Neural progenitor cell (in vitro differentiated cells): Measurements from ENCODE around the gene CDK16. TPM values are rescaled to one million over a fixed set of nuclear protein-coding genes. Genes with fewer than 3 reads are reported as not detected.

Source experiments
- DNase-seq: peaks from one replicate; pipeline ENCODE4 v3.0.0-alpha.2; 2016; ENCODE audit warnings: low spot score
- H2AFZ ChIP-seq: fragments of 200-600 bp; sonication (generic); replicated peaks from 2 replicates; pipeline ENCODE4 v1.6.1; 2016; ENCODE audit warnings: antibody characterized with exemption
- H3F3A ChIP-seq: fragments of 200-600 bp; sonication (generic); 2 replicates; pipeline ENCODE4 v1.6.1; 2016; ENCODE audit warnings: antibody characterized with exemption, low read depth
- H3K27ac ChIP-seq: fragments of 200-600 bp; sonication (generic); 2 replicates; pipeline ENCODE4 v1.5.1; 2016; ENCODE audit warnings: mild to moderate bottlenecking
- H3K27me3 ChIP-seq: fragments of 200-600 bp; sonication (generic); 2 replicates; pipeline ENCODE4 v1.6.1; 2016; ENCODE audit warnings: mild to moderate bottlenecking, moderate library complexity
- H3K36me3 ChIP-seq: fragments of 200-600 bp; sonication (generic); 2 replicates; pipeline ENCODE4 v1.5.1; 2016
- H3K4me1 ChIP-seq: fragments of 200-600 bp; sonication (generic); 2 replicates; pipeline ENCODE4 v1.6.1; 2016; ENCODE audit warnings: mixed run types
- H3K4me2 ChIP-seq: fragments of 200-600 bp; sonication (generic); 2 replicates; pipeline ENCODE4 v1.6.1; 2016
- H3K4me3 ChIP-seq: fragments of 200-600 bp; sonication (generic); 2 replicates; pipeline ENCODE4 v1.5.1; 2016
- H3K79me2 ChIP-seq: fragments of 200-600 bp; sonication (generic); 2 replicates; pipeline ENCODE4 v1.6.1; 2016; ENCODE audit warnings: low read depth
- H3K9ac ChIP-seq: fragments of 200-600 bp; sonication (generic); 2 replicates; pipeline ENCODE4 v1.6.1; 2016
- H3K9me3 ChIP-seq: fragments of 200-600 bp; sonication (generic); 2 replicates; pipeline ENCODE4 v1.5.1; 2016; ENCODE audit warnings: low read depth
- H4K20me1 ChIP-seq: fragments of 200-600 bp; sonication (generic); 2 replicates; pipeline ENCODE4 v1.6.1; 2016; ENCODE audit warnings: low read depth
- H3K27ac Mint-ChIP-seq: 3 replicates; pipeline ENCODE4 v1.8.0; 2021; ENCODE audit warnings: mixed read lengths
- H3K27me3 Mint-ChIP-seq: 2 replicates; pipeline ENCODE4 v1.8.0; 2022; ENCODE audit warnings: low read depth, mild to moderate bottlenecking, inconsistent platforms, moderate library complexity, mixed read lengths; ENCODE audit not compliant: insufficient read depth
- H3K36me3 Mint-ChIP-seq: 3 replicates; pipeline ENCODE4 v1.8.0; 2021; ENCODE audit warnings: mixed read lengths
- H3K4me1 Mint-ChIP-seq: 3 replicates; pipeline ENCODE4 v1.8.0; 2021; ENCODE audit warnings: mixed read lengths
- H3K4me3 Mint-ChIP-seq: 3 replicates; pipeline ENCODE4 v1.8.0; 2021; ENCODE audit warnings: mild to moderate bottlenecking, moderate library complexity, mixed read lengths
- H3K9me3 Mint-ChIP-seq: 3 replicates; pipeline ENCODE4 v1.8.0; 2020; ENCODE audit warnings: mixed read lengths
- EZH2 ChIP-seq: fragments of 200-600 bp; sonication (generic); IDR thresholded peaks from 2 replicates; pipeline ENCODE4 v1.6.1; 2017; ENCODE audit warnings: antibody characterized with exemption, mild to moderate bottlenecking, moderate library complexity
- EZH2phosphoT487 ChIP-seq: fragments of 200-600 bp; sonication (generic); IDR thresholded peaks from 2 replicates; pipeline ENCODE4 v1.6.1; 2017; ENCODE audit warnings: antibody characterized with exemption
- total RNA-seq: library from RNA; depleted of rRNA; stranded (reverse); fragments of >200 nt; gene quantifications from 2 replicates; pipeline ENCODE4 v1.2.3, GENCODE V29; 2015; ENCODE audit warnings: low replicate concordance
- TF ChIP-seq, protein P1 (sequence below): fragments of 200-600 bp; sonication (generic); IDR thresholded peaks from 2 replicates; pipeline ENCODE4 v1.5.1; 2017; ENCODE audit warnings: antibody characterized with exemption, mild to moderate bottlenecking

The CDK16 gene
- total RNA-seq, 1 donor from 2014 or later = 166 TPM

DNA sequence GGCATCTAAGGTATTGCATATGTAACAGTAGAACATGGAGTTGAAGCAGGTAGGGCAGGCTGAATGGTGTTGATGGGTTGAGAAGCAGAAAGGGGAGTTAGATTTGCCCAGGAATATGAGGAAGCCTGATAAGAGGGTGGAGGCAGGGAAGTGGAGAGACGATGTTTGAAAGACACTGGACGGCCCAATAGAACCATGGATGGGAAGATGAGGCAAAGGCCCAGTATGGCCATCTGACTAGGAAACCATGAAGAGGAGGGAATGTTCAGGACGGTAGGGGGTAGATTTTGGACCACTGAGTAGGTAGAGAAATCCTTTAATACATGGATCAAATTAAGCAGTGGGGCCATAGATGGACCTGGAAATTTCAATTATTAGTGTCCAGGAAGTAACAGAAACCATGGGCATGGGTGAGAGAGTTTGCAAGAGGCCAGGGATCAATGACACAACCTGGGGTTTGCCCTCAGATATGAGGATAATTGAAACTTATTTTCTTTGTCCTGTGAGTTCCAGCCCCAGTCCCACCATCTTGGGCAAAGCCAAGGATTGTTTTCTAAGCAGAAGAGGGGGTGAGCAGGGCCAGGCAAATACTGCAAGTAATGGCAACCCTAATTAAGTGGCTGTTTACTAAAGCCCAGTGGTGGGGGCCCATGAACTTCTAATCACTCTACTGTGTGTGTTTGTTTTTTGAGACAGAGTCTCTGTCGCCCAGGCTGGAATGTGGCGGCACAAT is 11.8 kb downstream of the CDK16 start:
- TF ChIP-seq, protein P1, sequence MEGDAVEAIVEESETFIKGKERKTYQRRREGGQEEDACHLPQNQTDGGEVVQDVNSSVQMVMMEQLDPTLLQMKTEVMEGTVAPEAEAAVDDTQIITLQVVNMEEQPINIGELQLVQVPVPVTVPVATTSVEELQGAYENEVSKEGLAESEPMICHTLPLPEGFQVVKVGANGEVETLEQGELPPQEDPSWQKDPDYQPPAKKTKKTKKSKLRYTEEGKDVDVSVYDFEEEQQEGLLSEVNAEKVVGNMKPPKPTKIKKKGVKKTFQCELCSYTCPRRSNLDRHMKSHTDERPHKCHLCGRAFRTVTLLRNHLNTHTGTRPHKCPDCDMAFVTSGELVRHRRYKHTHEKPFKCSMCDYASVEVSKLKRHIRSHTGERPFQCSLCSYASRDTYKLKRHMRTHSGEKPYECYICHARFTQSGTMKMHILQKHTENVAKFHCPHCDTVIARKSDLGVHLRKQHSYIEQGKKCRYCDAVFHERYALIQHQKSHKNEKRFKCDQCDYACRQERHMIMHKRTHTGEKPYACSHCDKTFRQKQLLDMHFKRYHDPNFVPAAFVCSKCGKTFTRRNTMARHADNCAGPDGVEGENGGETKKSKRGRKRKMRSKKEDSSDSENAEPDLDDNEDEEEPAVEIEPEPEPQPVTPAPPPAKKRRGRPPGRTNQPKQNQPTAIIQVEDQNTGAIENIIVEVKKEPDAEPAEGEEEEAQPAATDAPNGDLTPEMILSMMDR = no peak
- no peak for TF ChIP-seq EZH2
- TF ChIP-seq EZH2phosphoT487 = no peak
- Mint-ChIP-seq H3K4me1 (peaks cover 16% of the 10 kb centered on the region), H3K4me3 (peak overlapping the region; percentile 1), H3K9me3 (no peaks in the 10 kb centered on the region), H3K27me3 (peaks cover 10% of the 10 kb centered on the region), H3K27ac (peak overlapping the region; percentile 3), H3K36me3 (peaks cover 36% of the 10 kb centered on the region)
- Histone ChIP-seq H3K27ac (no peak overlapping the region), H3K27me3 (no peaks in the 10 kb centered on the region), H3K4me1 (peaks cover 10% of the 10 kb centered on the region), H3K9me3 (no peaks in the 10 kb centered on the region), H3K4me3 (no peak overlapping the region), H3K79me2 (peaks cover 27% of the 10 kb centered on the region), H3K36me3 (peaks cover 6% of the 10 kb centered on the region), H4K20me1 (no peaks in the 10 kb centered on the region), H2AFZ (no peak overlapping the region), H3K4me2 (no peak overlapping the region), H3K9ac (no peak overlapping the region), H3F3A (peaks cover 43% of the 10 kb centered on the region)
- DNase-seq = no peak

DNA sequence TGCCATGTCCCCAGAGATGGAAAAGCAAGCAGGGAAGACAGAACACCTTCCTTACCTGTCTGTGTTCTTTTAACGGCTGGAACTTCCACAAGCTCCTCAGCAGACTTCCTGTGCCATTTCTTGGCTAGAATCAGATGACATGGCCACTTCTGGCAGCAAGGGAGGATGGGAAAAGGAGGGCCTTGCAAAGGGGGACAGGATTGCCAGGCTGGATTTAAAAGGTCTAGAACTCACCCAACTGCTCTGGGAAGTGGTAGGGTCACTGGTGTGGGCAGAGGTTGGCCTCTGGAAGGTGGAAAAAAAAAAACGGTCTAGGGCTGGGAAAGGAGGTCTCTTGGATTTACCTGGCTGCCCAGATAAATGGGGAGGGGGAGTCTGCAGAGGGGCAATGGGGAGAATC is 12.7 kb downstream of the CDK16 start:
- Histone ChIP-seq H3K27ac (no peak overlapping the region), H3K4me1 (peaks cover 10% of the 10 kb centered on the region), H3K27me3 (no peaks in the 10 kb centered on the region), H3K36me3 (peaks cover 4% of the 10 kb centered on the region), H3F3A (peaks cover 43% of the 10 kb centered on the region), H3K4me3 (no peak overlapping the region), H3K9ac (no peak overlapping the region), H4K20me1 (no peaks in the 10 kb centered on the region), H3K9me3 (no peaks in the 10 kb centered on the region), H3K4me2 (no peak overlapping the region), H3K79me2 (peaks cover 36% of the 10 kb centered on the region), H2AFZ (no peak overlapping the region)
- H3K4me1 Mint-ChIP-seq = peaks cover 23% of the 10 kb centered on the region
- no peak overlapping the region for H3K27ac Mint-ChIP-seq
- TF ChIP-seq, protein P1 = no peak
- TF ChIP-seq EZH2 (no peak), EZH2phosphoT487 (no peak)
- DNase-seq = no peak
- no peaks in the 10 kb centered on the region for H3K9me3 Mint-ChIP-seq
- peak overlapping the region; percentile 23 for H3K4me3 Mint-ChIP-seq
- peaks cover 29% of the 10 kb centered on the region for H3K36me3 Mint-ChIP-seq
- H3K27me3 Mint-ChIP-seq = peaks cover 10% of the 10 kb centered on the region

DNA sequence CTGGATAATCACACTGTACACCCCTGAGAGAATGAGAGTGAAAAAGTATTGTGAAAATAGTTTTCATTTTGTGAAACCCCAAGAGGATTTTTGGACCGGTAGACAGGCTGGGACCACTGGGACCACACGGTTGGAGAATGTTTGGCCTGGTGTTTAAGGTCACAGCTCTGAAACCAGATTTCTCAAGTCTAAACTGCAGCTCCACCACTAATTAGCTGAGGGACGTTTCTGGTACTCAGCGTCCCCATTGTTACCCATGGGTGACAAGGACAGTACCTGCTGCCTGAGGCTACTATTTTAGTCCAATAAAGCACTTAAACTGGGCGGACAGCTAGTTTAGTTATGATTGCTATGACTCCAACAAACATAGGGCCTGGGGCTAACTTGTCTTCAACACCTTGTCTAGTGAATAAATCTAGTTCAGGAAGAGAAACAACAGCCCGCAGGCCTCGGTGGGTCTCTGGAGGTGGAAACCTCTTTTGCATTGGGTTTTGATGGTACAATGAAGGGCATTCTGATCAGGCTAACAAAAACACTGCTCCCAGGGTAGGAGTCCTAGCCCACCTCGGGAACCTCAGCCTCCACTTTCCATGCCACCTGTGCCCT is 13.8 kb downstream of the CDK16 start:
- Mint-ChIP-seq H3K9me3 (no peaks in the 10 kb centered on the region), H3K27me3 (peaks cover 10% of the 10 kb centered on the region), H3K27ac (peak overlapping the region; percentile 100), H3K4me3 (peak overlapping the region; percentile 99), H3K36me3 (peaks cover 22% of the 10 kb centered on the region), H3K4me1 (peaks cover 34% of the 10 kb centered on the region)
- Histone ChIP-seq H3K79me2 (peaks cover 47% of the 10 kb centered on the region), H3K9ac (peak overlapping the region; percentile 83), H3K4me1 (peaks cover 18% of the 10 kb centered on the region), H3K4me2 (peak overlapping the region; percentile 95), H4K20me1 (peaks cover 5% of the 10 kb centered on the region), H2AFZ (peak overlapping the region; percentile 62), H3K36me3 (peaks cover 4% of the 10 kb centered on the region), H3K4me3 (peak overlapping the region; percentile 98), H3K9me3 (no peaks in the 10 kb centered on the region), H3K27ac (peak overlapping the region; percentile 99), H3K27me3 (no peaks in the 10 kb centered on the region), H3F3A (peaks cover 43% of the 10 kb centered on the region)
- no peak for DNase-seq
- TF ChIP-seq EZH2 (no peak), EZH2phosphoT487 (no peak)
- TF ChIP-seq, protein P1 = no peak
